KOPT-K1 (cell line): Measurements from ENCODE around the gene SERPINA9.
"Not testable (repeated sequence)": the region's sequence is repeated elsewhere in the genome, so short reads cannot be mapped to it uniquely, and the experiment has no call there.

Experiments
- H3K27ac ChIP-seq: fragments of 200-600 bp; sonication (generic); 2 replicates; pipeline ENCODE4 v1.5.1; 2016; ENCODE audit warnings: antibody characterized with exemption, mild to moderate bottlenecking, low read depth, low read length; ENCODE audit not compliant: poor library complexity, severe bottlenecking
- H3K36me3 ChIP-seq: fragments of 200-600 bp; sonication (generic); 2 replicates; pipeline ENCODE4 v1.5.1; 2017; ENCODE audit warnings: antibody characterized with exemption, mild to moderate bottlenecking, low read length, moderate library complexity; ENCODE audit not compliant: insufficient read depth
- H3K9me3 ChIP-seq: fragments of 200-600 bp; sonication (generic); 2 replicates; pipeline ENCODE4 v1.5.1; 2017; ENCODE audit warnings: antibody characterized with exemption, low read length, mild to moderate bottlenecking; ENCODE audit not compliant: insufficient read depth, poor library complexity, severe bottlenecking

Gene SERPINA9

GRCh38 chr14:94500264-94500663, 24.3 kb upstream of the SERPINA9 start:
- Histone ChIP-seq H3K36me3 (no peaks in the 10 kb centered on the region), H3K27ac (no peak overlapping the region), H3K9me3 (no peaks in the 10 kb centered on the region)

GRCh38 chr14:94499673-94500072, 23.7 kb upstream of the SERPINA9 start:
- no peaks in the 10 kb centered on the region for H3K36me3 ChIP-seq

GRCh38 chr14:94498215-94498614, 22.2 kb upstream of the SERPINA9 start:
- H3K27ac ChIP-seq = no peak overlapping the region
- no peaks in the 10 kb centered on the region for H3K9me3 ChIP-seq
- no peaks in the 10 kb centered on the region for H3K36me3 ChIP-seq

More at GRCh38 chr14:94499673-94500072, 23.7 kb upstream of the SERPINA9 start:
- no peaks in the 10 kb centered on the region for H3K9me3 ChIP-seq
- no peak overlapping the region for H3K27ac ChIP-seq

- no peak overlapping the region for H3K27ac ChIP-seq
- no peaks in the 10 kb centered on the region for H3K36me3 ChIP-seq
- no peaks in the 10 kb centered on the region for H3K9me3 ChIP-seq
Observed at GRCh38 chr14:94494085-94494484, 18.1 kb upstream of the SERPINA9 start.

GRCh38 chr14:94491511-94491910, 15.5 kb upstream of the SERPINA9 start:
- H3K27ac ChIP-seq = no peak overlapping the region
- no peaks in the 10 kb centered on the region for H3K9me3 ChIP-seq
- no peaks in the 10 kb centered on the region for H3K36me3 ChIP-seq

GRCh38 chr14:94489336-94489735, 13.3 kb upstream of the SERPINA9 start:
- Histone ChIP-seq H3K36me3 (no peaks in the 10 kb centered on the region), H3K27ac (no peak overlapping the region), H3K9me3 (no peaks in the 10 kb centered on the region)

GRCh38 chr14:94486883-94487282, 10.9 kb upstream of the SERPINA9 start:
- H3K36me3 ChIP-seq = no peaks in the 10 kb centered on the region
- no peak overlapping the region for H3K27ac ChIP-seq
- H3K9me3 ChIP-seq = no peaks in the 10 kb centered on the region

GRCh38 chr14:94485944-94486841, 10.2 kb upstream of the SERPINA9 start:
- no peak overlapping the region for H3K27ac ChIP-seq
- H3K36me3 ChIP-seq = no peaks in the 10 kb centered on the region
- H3K9me3 ChIP-seq = no peaks in the 10 kb centered on the region

GRCh38 chr14:94484481-94484880, 8.5 kb upstream of the SERPINA9 start:
- Histone ChIP-seq H3K27ac (no peak overlapping the region), H3K36me3 (no peaks in the 10 kb centered on the region), H3K9me3 (no peaks in the 10 kb centered on the region)

- no peaks in the 10 kb centered on the region for H3K36me3 ChIP-seq
- no peak overlapping the region for H3K27ac ChIP-seq
- H3K9me3 ChIP-seq = peaks cover 1% of the 10 kb centered on the region
Observed at GRCh38 chr14:94483729-94484275, 7.8 kb upstream of the SERPINA9 start.

GRCh38 chr14:94483071-94483451, 7.1 kb upstream of the SERPINA9 start:
- no peak overlapping the region for H3K27ac ChIP-seq
- H3K36me3 ChIP-seq = no peaks in the 10 kb centered on the region
- peaks cover 8% of the 10 kb centered on the region for H3K9me3 ChIP-seq

GRCh38 chr14:94482132-94483070, 6.4 kb upstream of the SERPINA9 start:
- H3K36me3 ChIP-seq, H3K27ac ChIP-seq: not testable (repeated sequence)
- H3K9me3 ChIP-seq = peaks cover 13% of the 10 kb centered on the region

GRCh38 chr14:94481468-94482131, 5.6 kb upstream of the SERPINA9 start:
- peaks cover 13% of the 10 kb centered on the region for H3K9me3 ChIP-seq
- H3K27ac ChIP-seq = no peak overlapping the region
- no peaks in the 10 kb centered on the region for H3K36me3 ChIP-seq

- Histone ChIP-seq H3K9me3 (peaks cover 13% of the 10 kb centered on the region), H3K27ac (no peak overlapping the region), H3K36me3 (no peaks in the 10 kb centered on the region)
Observed at GRCh38 chr14:94480809-94481208, 4.8 kb upstream of the SERPINA9 start.
